Glomerular endothelial cell (primary cell): ENCODE data around the gene ZC3H12A. TPM values are rescaled to one million over a fixed set of nuclear protein-coding genes. Genes with fewer than 3 reads are reported as not detected.

Experiments used
- DNase-seq: peaks from one replicate; pipeline ENCODE4 v3.0.0-alpha.2; 2011; ENCODE audit warnings: low read depth, low spot score; ENCODE audit errors: extremely low read depth
- total RNA-seq: library from RNA; depleted of rRNA; stranded (reverse); fragments of >200 nt; gene quantifications from 2 replicates; pipeline ENCODE4 v1.2.3, GENCODE V29; 2015

The ZC3H12A gene
- total RNA-seq, 1 donor from 2014 or later, result 23.0 TPM

GRCh38 chr1:37453647-37454046 is 20.7 kb upstream of the ZC3H12A start:
- no peak for DNase-seq

- no peak for DNase-seq
Observed at GRCh38 chr1:37455516-37455915, 18.9 kb upstream of the ZC3H12A start.

- no peak for DNase-seq
Observed at GRCh38 chr1:37456614-37457013, 17.8 kb upstream of the ZC3H12A start.

GRCh38 chr1:37458551-37458950 is 15.8 kb upstream of the ZC3H12A start:
- DNase-seq, result no peak

GRCh38 chr1:37461698-37462436 is 12.5 kb upstream of the ZC3H12A start:
- DNase-seq, result no peak

- DNase-seq, result no peak
Observed at GRCh38 chr1:37464443-37464842, 9.9 kb upstream of the ZC3H12A start.

- no peak for DNase-seq
Observed at GRCh38 chr1:37465593-37466517, 8.5 kb upstream of the ZC3H12A start.

GRCh38 chr1:37468037-37468436 is 6.3 kb upstream of the ZC3H12A start:
- DNase-seq, result no peak

- DNase-seq, result no peak
Observed at GRCh38 chr1:37469386-37469785, 5.0 kb upstream of the ZC3H12A start.

- no peak for DNase-seq
Observed at GRCh38 chr1:37471345-37472231, 2.8 kb upstream of the ZC3H12A start.

- DNase-seq, result no peak
Observed at GRCh38 chr1:37472281-37472680, 2.1 kb upstream of the ZC3H12A start.

GRCh38 chr1:37472994-37473393 is 1.4 kb upstream of the ZC3H12A start:
- no peak for DNase-seq

- DNase-seq, result no peak
Observed at GRCh38 chr1:37473431-37474045, 842 bp upstream of the ZC3H12A start.

GRCh38 chr1:37474697-37475379 is 458 bp downstream of the ZC3H12A start:
- DNase-seq, result no peak

GRCh38 chr1:37475380-37476086 is 1.2 kb downstream of the ZC3H12A start:
- DNase-seq, result no peak

GRCh38 chr1:37476087-37476452 is 1.7 kb downstream of the ZC3H12A start:
- DNase-seq, result no peak

GRCh38 chr1:37476460-37477197 is 2.2 kb downstream of the ZC3H12A start:
- no peak for DNase-seq

- DNase-seq, result no peak
Observed at GRCh38 chr1:37477198-37477931, 3.0 kb downstream of the ZC3H12A start.
